WERI-Rb-1 (cell line): ENCODE measurements around the gene ZNF610.
A peak's percentile ranks its signal among the peaks of the same experiment; 100 is the strongest.

Experiments used
- DNase-seq: peaks from one replicate; pipeline ENCODE4 v3.0.0-alpha.2; 2020
- H3K27ac ChIP-seq: fragments of 250-450 bp; sonication (Bioruptor Pico); 2 replicates; pipeline ENCODE4 v1.5.1; 2020; ENCODE audit warnings: mild to moderate bottlenecking, moderate library complexity
- H3K27me3 ChIP-seq: fragments of 250-450 bp; sonication (Bioruptor Pico); 2 replicates; pipeline ENCODE4 v1.5.1; 2021; ENCODE audit warnings: mild to moderate bottlenecking, low read depth, moderate library complexity; ENCODE audit not compliant: insufficient read depth, severe bottlenecking
- H3K36me3 ChIP-seq: fragments of 250-450 bp; sonication (Bioruptor Pico); 2 replicates; pipeline ENCODE4 v1.5.1; 2020; ENCODE audit warnings: mild to moderate bottlenecking, moderate library complexity
- H3K4me3 ChIP-seq: 2 replicates; pipeline ENCODE4 v1.5.1; 2011; ENCODE audit warnings: low read depth, mild to moderate bottlenecking, control low read depth, low read length
- H3K9me3 ChIP-seq: fragments of 250-450 bp; sonication (Bioruptor Pico); 2 replicates; pipeline ENCODE4 v1.5.1; 2021; ENCODE audit warnings: mild to moderate bottlenecking, moderate library complexity; ENCODE audit not compliant: severe bottlenecking
- CTCF ChIP-seq: IDR thresholded peaks from 2 replicates; pipeline ENCODE4 v1.5.1; 2011; ENCODE audit warnings: low read depth, mild to moderate bottlenecking, control low read depth, inconsistent platforms, low read length

ZNF610 gene

GRCh38 chr19:52369559-52370340 is 33.7 kb downstream of the ZNF610 start, which contains the start of gene ZNF880:
TSS of gene ZNF880 (plus strand) at chr19:52369923. CDS start at chr19:52369966, 43 bp downstream.
- H3K27ac ChIP-seq = peak within 1 kb of the TSS; percentile 95
- TF ChIP-seq CTCF = no peak
- peaks cover 44% of the 10 kb centered on the region for H3K36me3 ChIP-seq
- DNase-seq = peak; percentile 95
- H3K4me3 ChIP-seq = peak within 1 kb of the TSS; percentile 87
- no peaks in the 10 kb centered on the region for H3K27me3 ChIP-seq
- peaks cover 19% of the 10 kb centered on the region for H3K9me3 ChIP-seq

- Histone ChIP-seq H3K9me3 (peaks cover 16% of the 10 kb centered on the region), H3K36me3 (peaks cover 43% of the 10 kb centered on the region), H3K27me3 (no peaks in the 10 kb centered on the region), H3K4me3 (peak overlapping the region; percentile 87), H3K27ac (peak overlapping the region; percentile 95)
- no peak for TF ChIP-seq CTCF
- DNase-seq = no peak
Observed at GRCh38 chr19:52370341-52370710, 34.3 kb downstream of the ZNF610 start.

GRCh38 chr19:52391135-52391534 is 55.1 kb downstream of the ZNF610 start:
- peak; percentile 27 for DNase-seq
- H3K36me3 ChIP-seq = peaks cover 42% of the 10 kb centered on the region

GRCh38 chr19:52397310-52398080 is 61.5 kb downstream of the ZNF610 start, which contains the start of gene ZNF528:
TSS of gene ZNF528 (plus strand) at chr19:52397849. CDS start at chr19:52402014, 4,165 bp downstream.
- Histone ChIP-seq H3K4me3 (peak within 1 kb of the TSS; percentile 97), H3K36me3 (peaks cover 52% of the 10 kb centered on the region), H3K27me3 (no peaks in the 10 kb centered on the region), H3K9me3 (no peaks in the 10 kb centered on the region), H3K27ac (peak within 1 kb of the TSS; percentile 97)
- DNase-seq = peak; percentile 98
- no peak for TF ChIP-seq CTCF

More at GRCh38 chr19:52391135-52391534, 55.1 kb downstream of the ZNF610 start:
- peaks cover 3% of the 10 kb centered on the region for H3K9me3 ChIP-seq
- no peak overlapping the region for H3K27ac ChIP-seq
- H3K4me3 ChIP-seq = no peak overlapping the region
- H3K27me3 ChIP-seq = no peaks in the 10 kb centered on the region
- TF ChIP-seq CTCF = 0 out of 2 replicates have a peak, but pooled peaks have one; percentile 11

GRCh38 chr19:52398081-52398441 is 62.0 kb downstream of the ZNF610 start:
- TF ChIP-seq CTCF = no peak
- peak; percentile 44 for DNase-seq

More at GRCh38 chr19:52398081-52398441, 62.0 kb downstream of the ZNF610 start:
- H3K36me3 ChIP-seq = peaks cover 58% of the 10 kb centered on the region
- peak overlapping the region; percentile 97 for H3K27ac ChIP-seq
- no peaks in the 10 kb centered on the region for H3K9me3 ChIP-seq
- H3K4me3 ChIP-seq = peak overlapping the region; percentile 97
- H3K27me3 ChIP-seq = no peaks in the 10 kb centered on the region
